Measurements from ENCODE around the gene NFIC.

Gene NFIC

DNA sequence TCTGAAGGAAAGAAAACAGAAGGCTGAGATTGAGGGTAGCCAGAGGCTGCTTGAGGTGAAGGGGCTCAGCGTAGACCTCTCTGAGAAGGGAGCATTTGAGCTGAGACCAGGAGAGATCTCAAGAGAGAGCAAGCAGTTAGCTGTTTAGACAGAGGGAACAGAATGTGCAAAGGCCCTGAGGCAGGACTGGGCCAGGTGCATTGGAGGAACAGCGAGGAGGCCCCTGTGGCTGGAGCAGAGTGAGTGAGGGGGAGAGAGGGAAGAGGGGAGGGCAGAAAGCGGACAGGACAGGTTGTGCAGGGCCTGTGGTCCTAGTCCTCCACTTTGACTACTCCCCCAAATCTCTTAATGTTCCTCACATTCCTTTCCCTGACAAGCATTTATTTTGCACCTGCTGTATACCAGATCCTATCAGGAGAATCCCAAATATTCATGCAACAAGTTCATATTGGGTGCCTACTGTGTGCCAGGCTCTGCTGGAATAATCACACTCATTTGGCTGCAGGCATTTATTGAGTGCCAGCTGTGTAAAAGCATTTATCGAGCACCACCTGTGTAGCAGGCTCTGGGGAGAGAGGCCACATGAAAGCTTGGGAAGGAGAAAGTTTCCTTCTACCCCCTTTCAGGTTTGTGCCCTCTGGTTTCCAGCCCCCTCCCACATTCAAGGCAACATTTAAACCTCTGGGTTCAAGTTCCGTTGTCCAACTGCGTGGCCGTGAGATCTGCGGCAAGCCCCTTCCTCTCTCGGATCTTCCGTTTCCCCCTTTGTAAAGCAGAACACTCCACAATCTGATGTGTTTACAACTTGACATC lies 36.5 kb downstream of the NFIC start:
- no peak for TF ChIP-seq ZFX (IDR thresholded peaks at IDR 0.05; ENCODE audit: borderline replicate concordance)
- TF ChIP-seq, protein P1, sequence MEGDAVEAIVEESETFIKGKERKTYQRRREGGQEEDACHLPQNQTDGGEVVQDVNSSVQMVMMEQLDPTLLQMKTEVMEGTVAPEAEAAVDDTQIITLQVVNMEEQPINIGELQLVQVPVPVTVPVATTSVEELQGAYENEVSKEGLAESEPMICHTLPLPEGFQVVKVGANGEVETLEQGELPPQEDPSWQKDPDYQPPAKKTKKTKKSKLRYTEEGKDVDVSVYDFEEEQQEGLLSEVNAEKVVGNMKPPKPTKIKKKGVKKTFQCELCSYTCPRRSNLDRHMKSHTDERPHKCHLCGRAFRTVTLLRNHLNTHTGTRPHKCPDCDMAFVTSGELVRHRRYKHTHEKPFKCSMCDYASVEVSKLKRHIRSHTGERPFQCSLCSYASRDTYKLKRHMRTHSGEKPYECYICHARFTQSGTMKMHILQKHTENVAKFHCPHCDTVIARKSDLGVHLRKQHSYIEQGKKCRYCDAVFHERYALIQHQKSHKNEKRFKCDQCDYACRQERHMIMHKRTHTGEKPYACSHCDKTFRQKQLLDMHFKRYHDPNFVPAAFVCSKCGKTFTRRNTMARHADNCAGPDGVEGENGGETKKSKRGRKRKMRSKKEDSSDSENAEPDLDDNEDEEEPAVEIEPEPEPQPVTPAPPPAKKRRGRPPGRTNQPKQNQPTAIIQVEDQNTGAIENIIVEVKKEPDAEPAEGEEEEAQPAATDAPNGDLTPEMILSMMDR (IDR thresholded peaks at IDR 0.05): no peak
- H3K27ac ChIP-seq: 0 out of 2 replicates have a peak overlapping the region, but pooled peaks have one; percentile 34

DNA sequence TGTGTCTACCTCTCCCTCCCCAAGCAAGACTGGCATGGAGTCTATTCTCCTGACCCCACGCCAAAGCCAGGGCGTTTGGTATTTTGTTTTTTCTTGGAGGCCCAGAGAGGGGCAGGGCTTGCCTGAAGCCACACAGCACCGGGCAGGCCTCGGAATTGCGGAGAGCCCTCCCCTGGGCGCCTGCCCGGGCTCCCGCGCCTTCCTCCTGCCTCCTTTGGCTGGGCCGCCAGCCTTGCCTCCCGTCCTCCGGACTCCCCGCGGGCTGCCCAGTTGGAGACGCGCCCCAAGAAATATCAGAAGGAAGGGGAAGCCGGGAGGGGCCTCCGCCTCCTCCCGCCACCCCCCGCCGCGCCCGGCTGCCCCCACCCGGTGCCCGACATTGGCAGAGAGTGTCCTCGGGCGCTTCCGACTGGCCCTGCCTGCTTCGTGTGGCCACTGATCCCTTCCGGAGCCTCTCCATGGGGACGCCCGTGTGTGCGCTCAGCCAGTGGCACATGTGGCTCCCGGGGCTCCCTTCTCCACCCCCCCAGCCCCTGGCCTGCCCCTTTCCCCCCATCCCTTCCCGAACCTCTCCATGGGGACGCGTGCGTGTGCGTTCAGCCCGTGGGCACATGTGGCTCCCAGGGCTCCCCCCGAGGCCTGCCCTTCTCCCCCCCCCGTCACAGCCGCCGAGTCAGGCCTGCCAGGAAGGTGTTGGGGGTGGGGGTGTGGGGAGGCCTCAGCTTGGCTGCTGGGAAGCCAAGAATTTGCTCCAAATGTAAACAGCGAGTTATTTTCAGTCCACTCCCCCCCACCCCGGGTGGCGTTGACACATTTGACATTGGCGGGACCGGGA lies 37.3 kb downstream of the NFIC start:
- no peak for TF ChIP-seq ZFX (IDR thresholded peaks at IDR 0.05; ENCODE audit: borderline replicate concordance)
- no peak overlapping the region for H3K27ac ChIP-seq

DNA sequence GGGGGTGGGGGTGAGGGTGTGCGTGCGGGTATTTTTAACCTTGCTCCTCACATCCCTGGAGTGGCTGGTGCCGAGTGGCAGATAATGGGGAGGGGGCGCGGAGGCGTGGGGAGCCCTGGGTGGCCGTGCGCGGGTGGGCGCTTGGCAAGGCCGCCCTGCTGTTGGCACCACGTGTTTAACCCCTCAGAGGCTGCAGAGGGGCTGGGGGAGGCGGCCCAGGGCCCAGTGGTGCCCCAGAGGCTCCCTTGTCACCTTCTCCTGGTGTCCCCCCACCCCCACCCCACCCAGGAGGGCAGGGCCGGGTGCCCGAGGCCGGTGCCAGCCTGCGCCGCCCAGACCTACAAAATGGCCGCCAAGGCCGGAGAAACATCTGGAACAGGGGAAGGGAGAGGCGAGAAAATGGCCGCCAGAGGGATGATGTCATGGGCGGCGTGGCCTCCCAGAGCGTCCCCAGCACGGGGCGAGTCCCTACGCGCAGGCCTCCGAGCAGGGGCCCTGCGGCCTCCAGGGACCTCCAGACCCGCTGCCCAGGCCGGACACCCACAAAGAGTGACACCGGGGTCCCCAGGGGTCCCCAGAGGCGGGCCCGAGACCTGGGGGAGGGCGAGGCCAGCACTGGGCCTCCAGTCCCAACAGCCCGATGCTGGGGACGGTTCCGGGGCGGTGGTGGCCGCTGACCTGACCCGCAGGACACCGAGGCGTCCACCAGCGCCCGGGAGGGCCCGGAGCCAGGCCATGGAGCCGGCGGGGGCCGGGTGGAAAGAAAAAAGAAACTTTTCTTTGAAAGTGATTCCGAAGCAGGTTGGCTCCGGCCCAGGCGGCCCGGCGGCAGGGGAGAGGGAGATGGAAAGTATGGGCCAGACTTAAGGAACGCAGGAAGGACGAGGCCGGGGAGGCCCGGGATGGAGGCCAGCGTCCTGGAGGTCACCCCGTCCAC lies 38.2 kb downstream of the NFIC start:
- no peak overlapping the region for H3K27ac ChIP-seq
- no peak for TF ChIP-seq ZFX (IDR thresholded peaks at IDR 0.05; ENCODE audit: borderline replicate concordance)
- TF ChIP-seq, protein P1 (IDR thresholded peaks at IDR 0.05): no peak

DNA sequence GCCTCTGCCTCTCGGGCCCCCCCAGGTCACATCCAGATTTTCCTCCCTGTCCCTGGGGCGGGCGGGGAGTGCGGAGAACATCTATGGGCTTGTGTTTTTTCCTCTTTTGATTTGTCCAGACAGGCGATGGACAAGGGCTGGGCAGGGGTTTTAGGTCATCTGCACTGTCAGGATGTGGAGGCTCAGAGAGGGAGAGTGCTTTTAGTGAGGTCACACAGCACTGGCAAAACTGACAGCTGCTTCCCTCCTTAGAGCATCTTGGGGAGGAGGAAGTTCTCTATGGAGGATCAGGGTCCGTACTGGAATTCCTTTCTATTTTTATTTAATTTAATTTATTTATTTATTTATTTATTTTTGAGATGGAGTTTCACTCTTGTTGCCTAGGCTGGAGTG lies 38.9 kb downstream of the NFIC start:
- TF ChIP-seq ZFX (IDR thresholded peaks at IDR 0.05; ENCODE audit: borderline replicate concordance): no peak
- TF ChIP-seq, protein P1 (IDR thresholded peaks at IDR 0.05): no peak
- no peak overlapping the region for H3K27ac ChIP-seq

DNA sequence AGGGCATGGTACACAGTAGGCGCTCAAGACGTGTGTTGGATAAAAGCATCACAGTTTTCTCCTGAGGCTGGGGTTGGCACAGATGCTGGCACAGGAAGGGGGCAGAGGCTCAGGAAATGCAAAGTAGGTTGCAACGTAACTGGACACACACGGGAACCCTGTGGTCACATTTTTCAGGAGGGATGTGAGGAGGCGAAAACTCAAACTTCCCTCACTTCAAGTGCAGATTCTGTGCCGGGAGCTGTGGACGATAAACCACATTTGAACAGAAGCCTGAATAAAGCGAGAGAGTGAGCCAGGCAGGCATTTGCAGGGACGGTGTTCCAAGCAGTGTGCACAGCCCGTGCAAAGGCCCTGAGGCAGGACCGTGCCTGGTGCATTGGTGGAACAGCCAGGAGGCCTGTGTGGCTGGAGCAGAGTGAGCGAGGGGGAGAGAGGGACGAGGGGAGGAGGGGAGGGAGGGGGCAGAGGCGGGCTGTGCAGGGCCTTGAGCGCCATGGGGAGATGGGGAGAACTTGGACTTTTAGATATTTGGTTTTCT lies 40.3 kb downstream of the NFIC start:
- TF ChIP-seq ZFX (IDR thresholded peaks at IDR 0.05; ENCODE audit: borderline replicate concordance): no peak
- TF ChIP-seq, protein P1 (IDR thresholded peaks at IDR 0.05): no peak
- H3K27ac ChIP-seq: no peak overlapping the region

DNA sequence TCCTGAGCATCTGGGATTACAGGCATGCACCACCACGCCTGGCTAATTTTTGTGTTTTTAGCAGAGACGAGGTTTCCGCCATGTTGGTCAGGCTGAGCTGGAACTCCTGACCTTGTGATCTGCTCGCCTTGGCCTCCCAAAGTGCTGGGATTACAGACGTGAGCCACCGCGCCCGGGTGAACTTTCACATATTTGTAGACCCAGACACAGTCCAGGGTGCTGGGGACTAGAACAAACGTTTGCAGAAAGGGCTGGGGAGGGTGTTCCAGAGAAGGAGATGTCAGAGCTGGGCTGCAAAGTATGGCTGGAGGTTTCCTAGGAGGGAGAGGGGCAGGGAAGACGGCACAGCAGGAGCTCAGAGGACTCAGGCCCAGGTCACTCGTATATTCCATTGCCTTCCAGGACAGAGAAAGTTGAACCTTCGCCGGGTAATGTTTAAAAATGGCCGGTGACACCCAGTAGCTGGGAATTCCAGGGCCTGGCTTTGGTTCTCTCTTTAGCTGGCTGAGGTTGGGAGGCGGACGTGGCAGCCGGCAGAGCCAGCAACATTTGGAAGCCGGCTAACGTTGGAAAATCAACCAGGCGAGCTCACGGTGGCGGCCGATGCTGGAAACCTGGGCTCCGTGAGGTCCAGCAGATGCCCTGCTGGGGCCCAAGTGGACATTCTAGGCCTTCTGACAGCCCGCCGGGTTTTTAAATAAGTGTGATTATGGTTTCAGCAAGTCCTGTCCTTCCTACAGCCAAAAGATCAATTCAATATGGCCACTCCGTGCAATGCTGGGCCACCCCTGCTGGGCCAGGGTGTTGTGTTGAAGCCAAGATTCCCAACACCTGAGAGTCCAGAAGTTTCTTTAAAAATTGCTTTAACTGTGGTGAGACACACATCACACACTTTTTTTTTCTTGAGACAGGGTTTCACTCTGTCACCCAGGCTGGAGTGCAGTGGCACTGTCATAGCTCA lies 41.5 kb downstream of the NFIC start:
- TF ChIP-seq ZFX (IDR thresholded peaks at IDR 0.05; ENCODE audit: borderline replicate concordance): no peak
- H3K27ac ChIP-seq: no peak overlapping the region

DNA sequence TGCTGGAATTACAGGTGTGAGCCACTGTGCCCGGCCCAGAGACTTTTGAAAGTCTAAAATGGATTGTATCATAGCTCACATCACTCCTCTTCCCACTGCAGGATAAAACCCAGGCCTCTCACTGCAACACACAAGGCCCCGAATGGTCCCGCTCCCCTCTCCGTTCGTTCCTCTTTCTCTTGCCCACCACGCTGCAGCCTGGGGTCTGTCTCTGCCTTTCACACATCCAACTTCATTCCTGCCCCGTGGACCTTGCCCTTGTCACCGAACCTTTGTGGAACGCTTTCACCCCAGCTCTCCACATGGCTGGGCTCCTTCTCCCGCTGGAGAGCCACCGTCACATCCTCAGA lies 42.6 kb downstream of the NFIC start:
- no peak for TF ChIP-seq ZFX (IDR thresholded peaks at IDR 0.05; ENCODE audit: borderline replicate concordance)
- TF ChIP-seq, protein P1 (IDR thresholded peaks at IDR 0.05): no peak
- no peak overlapping the region for H3K27ac ChIP-seq
